ENCODE data around the gene ZNF407.

- TF ChIP-seq, protein P1, sequence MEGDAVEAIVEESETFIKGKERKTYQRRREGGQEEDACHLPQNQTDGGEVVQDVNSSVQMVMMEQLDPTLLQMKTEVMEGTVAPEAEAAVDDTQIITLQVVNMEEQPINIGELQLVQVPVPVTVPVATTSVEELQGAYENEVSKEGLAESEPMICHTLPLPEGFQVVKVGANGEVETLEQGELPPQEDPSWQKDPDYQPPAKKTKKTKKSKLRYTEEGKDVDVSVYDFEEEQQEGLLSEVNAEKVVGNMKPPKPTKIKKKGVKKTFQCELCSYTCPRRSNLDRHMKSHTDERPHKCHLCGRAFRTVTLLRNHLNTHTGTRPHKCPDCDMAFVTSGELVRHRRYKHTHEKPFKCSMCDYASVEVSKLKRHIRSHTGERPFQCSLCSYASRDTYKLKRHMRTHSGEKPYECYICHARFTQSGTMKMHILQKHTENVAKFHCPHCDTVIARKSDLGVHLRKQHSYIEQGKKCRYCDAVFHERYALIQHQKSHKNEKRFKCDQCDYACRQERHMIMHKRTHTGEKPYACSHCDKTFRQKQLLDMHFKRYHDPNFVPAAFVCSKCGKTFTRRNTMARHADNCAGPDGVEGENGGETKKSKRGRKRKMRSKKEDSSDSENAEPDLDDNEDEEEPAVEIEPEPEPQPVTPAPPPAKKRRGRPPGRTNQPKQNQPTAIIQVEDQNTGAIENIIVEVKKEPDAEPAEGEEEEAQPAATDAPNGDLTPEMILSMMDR (IDR thresholded peaks at IDR 0.05): no peak
- no peak for TF ChIP-seq EP300 (IDR thresholded peaks at IDR 0.05)
- no peak for TF ChIP-seq POLR2A (IDR thresholded peaks at IDR 0.05)
- no peak for TF ChIP-seq POLR2AphosphoS5 (IDR thresholded peaks at IDR 0.05)
These were observed 57.0 kb downstream of the ZNF407 start for GRCh38 chr18:74654638-74655037.

Measured in stomach (tissue), 4 donors.